WERI-Rb-1 (cell line): ENCODE measurements around the gene PLCD3.

Experiments
- DNase-seq: peaks from one replicate; pipeline ENCODE4 v3.0.0-alpha.2; 2020
- H3K27ac ChIP-seq: fragments of 250-450 bp; sonication (Bioruptor Pico); 2 replicates; pipeline ENCODE4 v1.5.1; 2020; ENCODE audit warnings: mild to moderate bottlenecking, moderate library complexity
- H3K27me3 ChIP-seq: fragments of 250-450 bp; sonication (Bioruptor Pico); 2 replicates; pipeline ENCODE4 v1.5.1; 2021; ENCODE audit warnings: mild to moderate bottlenecking, low read depth, moderate library complexity; ENCODE audit not compliant: insufficient read depth, severe bottlenecking
- H3K36me3 ChIP-seq: fragments of 250-450 bp; sonication (Bioruptor Pico); 2 replicates; pipeline ENCODE4 v1.5.1; 2020; ENCODE audit warnings: mild to moderate bottlenecking, moderate library complexity
- H3K4me3 ChIP-seq: 2 replicates; pipeline ENCODE4 v1.5.1; 2011; ENCODE audit warnings: low read depth, mild to moderate bottlenecking, control low read depth, low read length
- H3K9me3 ChIP-seq: fragments of 250-450 bp; sonication (Bioruptor Pico); 2 replicates; pipeline ENCODE4 v1.5.1; 2021; ENCODE audit warnings: mild to moderate bottlenecking, moderate library complexity; ENCODE audit not compliant: severe bottlenecking
- CTCF ChIP-seq: IDR thresholded peaks from 2 replicates; pipeline ENCODE4 v1.5.1; 2011; ENCODE audit warnings: low read depth, mild to moderate bottlenecking, control low read depth, inconsistent platforms, low read length

PLCD3 gene

GRCh38 chr17:45137561-45138305 lies 5.4 kb upstream of the PLCD3 start:
- Histone ChIP-seq H3K9me3 (no peaks in the 10 kb centered on the region), H3K27me3 (no peaks in the 10 kb centered on the region), H3K36me3 (no peaks in the 10 kb centered on the region), H3K27ac (no peak overlapping the region), H3K4me3 (no peak overlapping the region)
- DNase-seq: no peak
- TF ChIP-seq CTCF: no peak

DNA sequence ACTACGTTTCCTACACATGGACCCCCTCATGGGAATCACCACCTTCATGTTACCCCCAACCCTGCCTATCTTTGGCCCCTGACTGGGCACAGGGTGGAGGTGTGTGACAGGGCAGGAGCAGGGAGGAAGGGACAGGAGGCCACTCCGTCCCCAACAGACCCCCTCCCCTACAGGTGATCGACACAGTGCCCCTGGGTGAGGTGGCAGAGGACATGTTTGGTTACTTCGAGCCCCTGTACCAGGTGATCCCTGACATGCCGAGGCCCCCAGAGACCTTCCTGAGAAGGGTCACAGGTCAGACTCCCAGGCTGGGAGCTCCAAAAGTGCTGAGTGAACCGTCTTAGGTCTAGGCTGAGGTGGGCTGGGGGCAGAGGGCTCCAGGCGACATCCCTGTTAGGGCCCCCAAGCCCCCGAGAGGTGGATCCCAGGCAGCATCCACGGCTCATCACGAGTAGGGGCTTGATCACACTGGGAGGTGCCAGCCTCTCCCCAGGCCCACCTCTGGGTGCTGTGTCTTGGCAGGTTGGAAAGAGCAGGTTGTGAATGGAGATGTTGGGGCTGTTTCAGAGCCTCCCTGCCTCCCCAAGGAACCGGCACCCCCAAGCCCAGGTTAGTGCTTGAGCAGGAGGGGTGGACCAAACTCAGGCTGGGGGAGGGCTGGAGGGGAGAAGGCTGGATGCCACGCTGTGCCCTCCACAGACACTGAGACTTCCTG lies 4.7 kb upstream of the PLCD3 start:
- TF ChIP-seq CTCF: no peak
- no peak overlapping the region for H3K27ac ChIP-seq
- no peak for DNase-seq
- H3K27me3 ChIP-seq: no peaks in the 10 kb centered on the region
- H3K4me3 ChIP-seq: no peak overlapping the region
- H3K9me3 ChIP-seq: no peaks in the 10 kb centered on the region
- no peaks in the 10 kb centered on the region for H3K36me3 ChIP-seq

GRCh38 chr17:45135978-45136791 lies 3.9 kb upstream of the PLCD3 start:
- DNase-seq: no peak
- no peak for TF ChIP-seq CTCF
- H3K4me3 ChIP-seq: peak overlapping the region; percentile 56
- H3K36me3 ChIP-seq: no peaks in the 10 kb centered on the region
- H3K9me3 ChIP-seq: no peaks in the 10 kb centered on the region
- H3K27ac ChIP-seq: peak overlapping the region; percentile 18; the same call in 1 of the 2 replicates
- no peaks in the 10 kb centered on the region for H3K27me3 ChIP-seq

DNA sequence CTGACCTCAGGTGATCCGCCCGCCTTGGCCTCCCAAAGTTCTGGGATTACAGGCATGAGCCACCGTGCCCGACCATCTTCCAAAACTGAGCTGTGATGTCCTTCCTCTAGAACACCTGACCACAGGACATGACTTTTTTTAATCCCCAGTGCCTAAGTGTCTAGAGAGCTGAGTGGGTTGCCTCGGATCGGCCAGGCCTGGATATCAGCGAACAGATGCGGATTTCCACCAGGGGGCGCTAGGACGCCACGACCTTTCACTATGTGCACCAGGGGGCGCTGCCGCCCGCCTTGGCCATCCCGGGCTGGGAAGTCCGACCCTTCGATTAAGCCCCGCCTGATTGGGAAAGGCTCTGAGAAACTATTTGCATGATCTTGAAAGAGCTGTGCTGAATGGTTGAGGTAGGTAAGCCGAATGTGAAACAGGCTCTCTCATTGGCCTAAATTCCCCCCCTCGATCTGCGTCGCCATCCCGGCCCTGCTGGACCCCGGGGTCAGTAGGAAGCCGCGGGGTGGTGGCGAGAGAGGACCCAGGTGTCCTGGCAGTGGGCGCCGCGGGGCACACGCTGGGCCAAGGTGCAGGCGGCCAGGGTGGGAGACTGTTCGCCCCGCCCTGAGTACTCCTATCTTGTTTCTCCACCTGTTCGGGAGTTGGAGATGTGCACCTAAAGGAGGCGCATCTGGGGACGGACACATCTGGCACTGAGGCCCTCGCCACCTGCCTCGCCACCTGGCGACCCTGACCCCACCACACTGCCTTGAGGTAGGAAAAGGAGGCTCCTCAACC lies 3.1 kb upstream of the PLCD3 start, which contains the start of gene ACBD4:
Gene ACBD4 (plus strand): TSS at position 496 of the 786 bp plus-strand sequence. CDS start 458 bp downstream, outside the sequence.
- H3K36me3 ChIP-seq: no peaks in the 10 kb centered on the region
- H3K9me3 ChIP-seq: no peaks in the 10 kb centered on the region
- no peaks in the 10 kb centered on the region for H3K27me3 ChIP-seq
- H3K27ac ChIP-seq: peak within 1 kb of the TSS; percentile 18; the same call in 1 of the 2 replicates
- H3K4me3 ChIP-seq: peak within 1 kb of the TSS; percentile 56
- TF ChIP-seq CTCF: peak; percentile 100
- peak; percentile 98 for DNase-seq
